ENCODE measurements around the gene CYS1. TPM values are rescaled to one million over a fixed set of nuclear protein-coding genes. Genes with fewer than 3 reads are reported as not detected.

CYS1 gene
- total and polyA plus RNA-seq, 2 donors (not counting 3 experiments of a cell fraction or from before 2014, with no cell fraction given) = not detected

GRCh38 chr2:10041711-10042110 lies 38.5 kb downstream of the CYS1 start:
- Histone ChIP-seq H3K27ac (ENCODE audit: insufficient read depth, low read depth, low read length) (no peak overlapping the region), H3K4me1 (ENCODE audit: control insufficient read depth, extremely low read depth, insufficient read depth, low read length) (peaks cover 17% of the 10 kb centered on the region), H3K4me2 (ENCODE audit: insufficient read depth, low read length) (no peak overlapping the region), H4K20me1 (replicated peaks; ENCODE audit: control insufficient read depth, extremely low read depth, insufficient read depth, low read length) (no peaks in the 10 kb centered on the region), H3K27me3 (ENCODE audit: control insufficient read depth in 2 of 2, insufficient read depth in 2 of 2, low read length in 2 of 2) (no peaks in the 10 kb centered on the region), H3K4me3 (replicated peaks in 1 of 3; ENCODE audit: insufficient read depth in 1 of 3, low read depth in 1 of 3, low read length in 3 of 3) (no peak overlapping the region), H2AFZ (ENCODE audit: low read depth, low read length) (no peak overlapping the region), H3K9ac (replicated peaks; ENCODE audit: extremely low read depth, insufficient read depth, low read length) (no peak overlapping the region), H3K9me3 (replicated peaks; ENCODE audit: control insufficient read depth, insufficient read depth, low read length) (no peaks in the 10 kb centered on the region), H3K9me1 (replicated peaks; ENCODE audit: control insufficient read depth, extremely low read depth, insufficient read depth, low read length) (no peaks in the 10 kb centered on the region), H3K36me3 (ENCODE audit: control insufficient read depth in 2 of 2, extremely low read depth in 1 of 2, insufficient read depth in 2 of 2, low read length in 2 of 2) (peaks cover 0 to 2% of the 10 kb centered on the region in 2 experiments), H3K79me2 (ENCODE audit: control insufficient read depth, insufficient read depth, low read length) (no peaks in the 10 kb centered on the region)
- intact Hi-C loops (cut with micrococcal nuclease) (loop anchor here (10.0 kb wide), 1 partner anchor 407 kb away; the partner anchor contains the start of gene YWHAQ), dilution Hi-C loops (cut with MboI; ENCODE audit: extremely low pct_ligation_motif_present, low sequenced_read_pairs) (loop anchor here (10.0 kb wide), 1 partner anchor 237 kb away; no protein-coding TSS in a partner anchor)
- FAIRE-seq (no peak), DNase-seq (ENCODE audit: low read depth, low spot score) (no peak)
- POLR2A ChIA-PET = no interaction called here
- TF ChIP-seq POLR2A (IDR thresholded peaks at IDR 0.05; ENCODE audit: low read depth, low read length) (no peak), MYC (IDR thresholded peaks at IDR 0.05; ENCODE audit: low read depth, low read length) (no peak), POLR2AphosphoS5 (IDR thresholded peaks at IDR 0.05; ENCODE audit: insufficient read depth, low read depth, low read length) (no peak), MAX (IDR thresholded peaks at IDR 0.05; ENCODE audit: insufficient read depth, insufficient read length) (no peak), GATA2 (IDR thresholded peaks at IDR 0.05; ENCODE audit: insufficient read depth, insufficient read length, low read depth, low read length) (no peak), FOS (IDR thresholded peaks at IDR 0.05; ENCODE audit: borderline replicate concordance, insufficient read depth, low read length) (no peak), JUN (IDR thresholded peaks at IDR 0.05; ENCODE audit: borderline replicate concordance, insufficient read depth, insufficient read length, low read depth) (no peak), EZH2 (IDR thresholded peaks at IDR 0.05; ENCODE audit: borderline replicate concordance, low read depth, low read length, severe bottlenecking) (no peak)
- TF ChIP-seq, protein P1, sequence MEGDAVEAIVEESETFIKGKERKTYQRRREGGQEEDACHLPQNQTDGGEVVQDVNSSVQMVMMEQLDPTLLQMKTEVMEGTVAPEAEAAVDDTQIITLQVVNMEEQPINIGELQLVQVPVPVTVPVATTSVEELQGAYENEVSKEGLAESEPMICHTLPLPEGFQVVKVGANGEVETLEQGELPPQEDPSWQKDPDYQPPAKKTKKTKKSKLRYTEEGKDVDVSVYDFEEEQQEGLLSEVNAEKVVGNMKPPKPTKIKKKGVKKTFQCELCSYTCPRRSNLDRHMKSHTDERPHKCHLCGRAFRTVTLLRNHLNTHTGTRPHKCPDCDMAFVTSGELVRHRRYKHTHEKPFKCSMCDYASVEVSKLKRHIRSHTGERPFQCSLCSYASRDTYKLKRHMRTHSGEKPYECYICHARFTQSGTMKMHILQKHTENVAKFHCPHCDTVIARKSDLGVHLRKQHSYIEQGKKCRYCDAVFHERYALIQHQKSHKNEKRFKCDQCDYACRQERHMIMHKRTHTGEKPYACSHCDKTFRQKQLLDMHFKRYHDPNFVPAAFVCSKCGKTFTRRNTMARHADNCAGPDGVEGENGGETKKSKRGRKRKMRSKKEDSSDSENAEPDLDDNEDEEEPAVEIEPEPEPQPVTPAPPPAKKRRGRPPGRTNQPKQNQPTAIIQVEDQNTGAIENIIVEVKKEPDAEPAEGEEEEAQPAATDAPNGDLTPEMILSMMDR (IDR thresholded peaks at IDR 0.05; ENCODE audit: extremely low read depth in 1 of 2, insufficient read depth in 1 of 2, low read depth in 1 of 2, low read length in 2 of 2) = no peak
- CTCF ChIA-PET = interaction anchor here (1.0 to 17.6 kb wide), 4 partner anchors 57 to 394 kb away, joined by 3 to 340 read pairs (median 9); no protein-coding TSS in a partner anchor
- BruUV-seq (replicated peaks) = no TSS peak

Measured in endothelial cell of umbilical vein (primary cell).